Activated CD4-positive, alpha-beta T cell treated with anti-CD3 and anti-CD28 coated beads for 4 hours (primary cell): Measurements from ENCODE around the gene OR5H15.
"Not testable (repeated sequence)": the region's sequence is repeated elsewhere in the genome, so short reads cannot be mapped to it uniquely, and the experiment has no call there.

Source experiments
- DNase-seq, 2 donors: peaks; one replicate each; pipeline ENCODE4 v3.0.0-alpha.2; 2020

The OR5H15 gene

DNA sequence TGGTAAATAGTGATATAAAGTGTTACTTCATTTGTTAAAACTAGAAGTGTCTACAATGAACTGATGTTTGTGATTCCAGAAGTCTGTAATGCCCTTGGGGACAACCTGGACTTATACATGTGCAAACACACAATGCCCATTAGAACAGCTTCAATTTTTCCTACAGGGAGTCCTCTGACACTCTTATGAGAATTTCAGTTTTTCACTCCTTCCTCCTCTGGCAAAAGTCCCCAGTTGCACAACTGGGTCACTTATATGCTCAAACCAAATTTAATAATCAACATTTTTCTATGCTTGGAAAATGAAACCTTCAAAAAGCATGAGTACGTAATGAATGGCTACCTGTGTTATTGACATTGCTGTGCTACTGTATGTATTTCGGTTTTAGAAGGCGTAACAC, at the start of gene OR5H15:
Gene OR5H15 (plus strand): TSS at position 301 of the 400 bp plus-strand sequence. CDS start 2,004 bp downstream, outside the sequence.
- DNase-seq: no peak

DNA sequence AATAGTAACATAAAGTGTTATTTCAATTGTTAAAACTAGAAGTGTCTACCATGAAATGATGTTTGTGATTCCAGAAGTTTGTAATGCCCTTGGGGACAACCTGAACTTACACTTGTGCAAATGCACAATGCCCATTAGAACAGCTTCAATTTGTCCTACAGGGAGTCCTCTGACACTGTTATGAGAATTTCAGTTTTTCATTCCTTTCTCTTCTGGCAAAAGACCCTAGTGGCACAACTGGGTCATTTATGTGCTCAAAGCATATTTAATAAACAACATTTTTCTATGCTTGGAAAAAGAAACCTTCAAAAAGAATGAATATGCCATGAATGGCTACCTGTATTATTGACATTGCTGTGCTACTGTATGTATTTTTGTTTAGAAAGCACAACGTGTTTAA, 36.1 kb upstream of the OR5H15 start, which contains the start of gene OR5H1:
Gene OR5H1 (plus strand): TSS at position 301 of the 400 bp plus-strand sequence. CDS start 1,977 bp downstream, outside the sequence.
- DNase-seq: no peak

DNA sequence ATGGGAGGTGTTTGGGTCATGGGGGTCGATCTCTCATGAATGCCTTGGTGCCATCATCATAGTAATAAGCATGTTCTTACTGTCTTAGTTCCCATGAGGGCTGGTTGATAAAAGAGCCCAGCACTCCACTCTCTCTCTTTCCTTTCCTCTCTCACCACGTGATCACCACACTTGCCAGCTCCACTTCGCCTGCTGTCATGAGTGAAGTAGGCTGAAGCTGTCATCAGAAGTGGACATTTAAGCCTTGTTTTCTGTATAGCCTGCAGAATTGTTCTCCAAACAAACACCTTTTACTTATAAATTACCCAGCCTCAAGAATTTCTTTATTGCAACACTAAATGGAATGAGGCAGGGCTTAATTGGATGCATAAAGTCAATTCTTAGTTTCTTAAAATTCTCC, 29.9 kb upstream of the OR5H15 start:
- no peak for DNase-seq

- not testable (repeated sequence) for DNase-seq
These were observed 28.5 kb upstream of the OR5H15 start for GRCh38 chr3:98137826-98138557.

GRCh38 chr3:98140531-98140930, 26.0 kb upstream of the OR5H15 start:
- DNase-seq: no peak

- DNase-seq: no peak
These were observed 19.3 kb upstream of the OR5H15 start, which contains the start of gene OR5H14 for GRCh38 chr3:98147179-98147578. OR5H14 (plus strand) TSS chr3:98147479; CDS start chr3:98149386, 1,907 bp downstream.

DNA sequence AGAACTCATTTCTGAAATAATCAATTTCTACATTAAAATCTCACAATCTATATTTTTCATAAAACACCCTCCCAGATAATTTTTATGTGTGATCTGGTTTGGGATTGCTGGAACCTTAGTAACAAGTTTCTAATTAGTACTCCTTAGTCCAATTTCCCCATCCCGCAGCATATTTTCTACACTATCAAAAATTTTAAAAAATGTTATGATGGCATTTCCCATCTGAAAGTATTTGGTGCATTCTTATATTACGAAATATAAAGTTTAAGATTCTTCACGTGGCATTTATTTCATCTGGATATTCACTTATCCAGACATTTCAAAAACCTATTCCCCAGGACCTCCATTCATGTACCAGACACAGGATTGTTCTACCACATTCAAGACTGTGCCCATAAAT, 17.7 kb upstream of the OR5H15 start:
- DNase-seq: no peak

- DNase-seq: not testable (repeated sequence)
These were observed 17.0 kb upstream of the OR5H15 start for GRCh38 chr3:98149456-98149855.

- no peak for DNase-seq
These were observed 15.3 kb upstream of the OR5H15 start for GRCh38 chr3:98151241-98151640.

DNA sequence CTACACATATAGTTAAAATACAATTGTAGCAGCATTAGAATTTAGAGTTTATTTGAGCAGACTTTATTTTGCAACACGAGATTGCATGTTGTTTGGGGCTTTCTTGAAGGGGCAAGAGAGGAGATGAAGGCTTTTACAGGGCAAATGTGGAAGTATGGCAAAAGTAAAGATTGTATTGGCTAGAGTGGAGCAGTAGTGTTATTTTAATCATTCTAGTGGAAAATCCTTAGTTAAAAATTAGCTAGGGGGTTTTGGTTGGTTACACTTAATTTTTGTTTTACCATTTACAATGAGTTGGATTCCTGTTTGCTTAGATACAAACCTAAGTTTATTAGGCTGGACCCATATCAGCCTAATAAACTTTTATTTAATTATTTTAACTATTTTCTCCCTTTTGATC, 4.6 kb downstream of the OR5H15 start:
- DNase-seq: no peak

- DNase-seq: no peak
These were observed 6.1 kb downstream of the OR5H15 start for GRCh38 chr3:98172621-98173020.

DNA sequence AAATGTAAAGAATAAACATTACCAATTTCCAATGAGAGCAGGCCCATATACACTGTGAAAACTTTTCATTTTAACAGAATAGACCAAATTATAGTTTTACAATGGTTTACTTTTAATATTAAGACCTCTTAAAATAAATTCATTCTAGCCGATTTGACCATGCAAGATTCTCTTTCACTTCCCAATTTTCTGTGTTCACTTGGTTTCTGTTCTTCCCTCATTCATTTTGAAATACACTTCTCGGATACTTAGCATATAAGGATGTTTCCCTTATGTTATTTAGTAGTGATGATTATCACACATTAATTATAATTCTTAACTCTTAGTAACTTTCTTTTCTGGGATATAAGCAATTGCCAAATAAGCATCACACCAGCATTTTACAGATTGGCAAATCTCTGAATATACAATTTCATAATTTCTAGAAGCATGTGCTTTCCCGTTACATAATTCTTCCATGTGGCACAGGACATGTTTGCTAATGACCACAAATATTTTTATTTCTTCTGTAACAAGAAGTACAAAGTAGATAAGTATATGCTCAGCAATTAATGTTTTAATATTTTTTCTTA, 13.9 kb downstream of the OR5H15 start:
- no peak for DNase-seq

DNA sequence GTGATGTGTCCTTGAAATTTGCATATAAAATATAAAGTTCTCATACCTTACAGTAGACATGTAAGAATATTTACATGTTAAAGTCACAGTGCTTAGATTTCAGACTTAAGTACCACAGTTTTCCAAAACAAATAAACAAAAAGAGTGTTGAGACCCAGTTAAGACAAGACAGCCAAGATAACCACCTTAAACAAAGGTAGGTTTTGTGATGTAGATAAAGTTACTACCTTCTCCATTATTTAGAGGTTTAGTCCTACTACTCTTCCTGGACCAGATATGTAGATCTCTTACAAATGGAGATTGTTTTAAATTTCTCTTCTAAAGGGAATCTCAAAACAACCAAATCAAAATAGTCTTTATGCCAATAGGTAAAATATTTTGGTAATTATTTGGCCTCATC, 15.7 kb downstream of the OR5H15 start:
- no peak for DNase-seq

DNA sequence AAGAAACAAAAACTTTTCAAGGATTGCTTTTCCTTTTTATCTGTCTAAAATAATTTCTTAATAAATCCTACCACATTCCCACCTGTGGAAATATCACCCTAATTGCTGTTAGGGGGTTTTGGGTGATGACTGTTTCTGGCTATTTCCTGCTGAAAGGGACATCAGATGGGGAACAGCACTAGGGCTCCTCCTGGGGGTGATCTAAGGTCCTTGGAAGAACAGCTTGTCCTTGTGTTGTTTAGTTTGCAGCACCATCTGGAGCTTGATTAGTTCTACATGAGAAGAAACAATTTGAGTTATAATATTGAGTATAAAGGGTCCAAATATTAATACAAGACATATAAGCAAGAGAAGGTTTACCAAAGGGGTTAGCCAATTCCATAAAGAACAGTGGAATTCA, 18.7 kb downstream of the OR5H15 start:
- DNase-seq: no peak

DNA sequence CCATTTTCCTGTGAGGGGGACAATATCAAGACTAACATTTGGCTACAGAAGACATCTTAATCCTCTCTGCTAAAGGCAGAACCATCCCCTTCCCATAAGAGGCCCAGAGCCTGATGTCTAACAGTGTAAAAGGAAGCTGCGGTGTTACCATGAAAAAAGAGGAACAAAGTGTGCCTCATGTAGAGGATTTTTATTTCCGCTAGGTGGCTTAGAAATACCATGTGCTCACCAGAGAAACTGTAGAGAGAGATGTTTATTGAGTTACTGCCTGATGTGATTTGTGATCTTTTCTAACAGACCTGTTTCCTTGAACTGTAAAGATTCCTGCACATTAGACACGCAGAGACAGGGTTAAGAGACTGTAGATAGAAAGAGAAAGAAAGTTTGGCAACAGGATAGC, 22.0 kb downstream of the OR5H15 start:
- DNase-seq: no peak

GRCh38 chr3:98190911-98191310, 24.4 kb downstream of the OR5H15 start:
- not testable (repeated sequence) for DNase-seq

DNA sequence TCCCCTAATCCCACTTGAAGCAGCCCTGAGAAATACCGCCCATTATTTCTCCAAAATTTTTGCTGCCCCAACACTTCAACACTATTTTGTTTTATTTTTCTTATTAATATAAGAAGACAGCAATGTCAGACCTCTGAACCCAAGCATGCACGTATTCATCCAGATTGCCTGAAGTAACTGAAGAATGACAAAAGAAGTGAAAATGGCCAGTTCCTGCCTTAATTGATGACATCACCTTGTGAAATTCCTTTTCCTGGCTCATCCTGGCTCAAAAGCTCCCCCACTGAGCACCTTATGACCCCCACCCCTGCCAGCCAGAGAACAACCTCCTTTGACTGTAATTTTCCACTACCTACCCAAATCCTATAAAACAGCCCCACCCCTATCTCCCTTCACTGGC, 29.8 kb downstream of the OR5H15 start:
- DNase-seq: not testable (repeated sequence)

GRCh38 chr3:98199020-98199419, 32.5 kb downstream of the OR5H15 start:
- no peak for DNase-seq

DNA sequence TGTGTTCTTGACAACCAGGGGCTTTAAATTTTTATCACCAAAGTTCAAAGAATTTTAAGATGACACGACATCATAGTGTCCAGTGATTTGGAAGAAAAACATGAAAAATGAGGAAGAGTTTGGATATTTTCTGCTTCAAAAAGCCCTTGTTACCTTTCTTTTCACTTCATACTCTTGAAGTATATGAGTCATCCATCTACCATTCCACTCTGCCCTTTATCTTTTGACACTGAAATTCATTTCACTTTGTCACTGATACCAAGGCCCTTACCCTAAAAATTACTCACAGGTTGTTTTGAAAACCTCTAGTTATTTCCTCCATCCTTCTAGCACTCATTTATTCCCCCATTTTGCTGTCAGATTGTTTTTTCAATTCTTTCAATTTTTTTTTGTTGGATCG, 42.7 kb downstream of the OR5H15 start:
- DNase-seq: no peak

GRCh38 chr3:98213276-98213675, 46.8 kb downstream of the OR5H15 start:
- DNase-seq: no peak

DNA sequence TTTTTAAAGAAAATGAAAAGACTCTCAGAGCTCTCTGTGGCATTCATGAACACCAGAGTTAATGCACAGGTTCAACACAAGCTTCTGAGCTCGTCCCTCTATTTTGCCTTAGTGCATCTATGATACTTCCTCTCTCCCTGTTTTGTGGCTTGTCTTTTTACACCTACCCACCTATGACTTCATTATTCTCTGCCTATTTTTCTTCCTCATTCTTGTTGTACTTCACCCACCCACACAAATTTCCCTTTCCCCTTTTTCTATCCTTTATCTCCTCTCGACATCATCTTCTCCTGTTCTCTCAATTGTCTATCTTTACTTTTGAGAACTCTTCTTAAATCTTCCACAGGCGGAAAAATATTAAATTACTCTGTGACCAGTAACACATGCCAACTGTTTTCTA, 48.6 kb downstream of the OR5H15 start:
- DNase-seq: no peak
